Measurements from ENCODE around the gene PHLDB2. TPM values are rescaled to one million over a fixed set of nuclear protein-coding genes. Genes with fewer than 3 reads are reported as not detected.

Gene PHLDB2
- total RNA-seq, 4 donors from 2014 or later: 63.6 to 154 (median 107) TPM

GRCh38 chr3:111862415-111862814 lies 3.4 kb downstream of the PHLDB2 start:
- Histone ChIP-seq H3K27ac (replicated peaks in 1 of 4) (peak overlapping the region; percentile 98 to 99 (median 98)), H3K4me1 (peaks cover 53 to 75% (median 67%) of the 10 kb centered on the region in 4 donors), H3K27me3 (no peaks in the 10 kb centered on the region), H3K36me3 (no peaks in the 10 kb centered on the region), H3K4me3 (peak overlapping the region; percentile 8 to 96 (median 50)), H3K9me3 (no peaks in the 10 kb centered on the region)
- no peak for TF ChIP-seq POLR2A (IDR thresholded peaks at IDR 0.05; ENCODE audit: low read depth)
- no peak for TF ChIP-seq POLR2AphosphoS5 (IDR thresholded peaks at IDR 0.05)
- TF ChIP-seq CTCF (IDR thresholded peaks at IDR 0.05): no peak
- TF ChIP-seq EP300 (IDR thresholded peaks at IDR 0.05): no peak
- no peak for DNase-seq (ENCODE audit: extremely low spot score)
- 79% methylated on average over 5 of the region's 5 CpGs for WGBS
- intact Hi-C loops (cut with DNase I): loop anchor here (5.0 kb wide), 2 partner anchors 40 to 125 kb away; no protein-coding TSS in a partner anchor

GRCh38 chr3:111862974-111863373 lies 3.9 kb downstream of the PHLDB2 start:
- Histone ChIP-seq H3K9me3 (no peaks in the 10 kb centered on the region), H3K27me3 (no peaks in the 10 kb centered on the region), H3K4me3 (peak overlapping the region in 1 of 4 donors; percentile 13), H3K27ac (replicated peaks in 1 of 4) (peak overlapping the region; percentile 98 to 99 (median 98)), H3K36me3 (no peaks in the 10 kb centered on the region), H3K4me1 (peaks cover 54 to 80% (median 73%) of the 10 kb centered on the region in 4 donors)
- intact Hi-C loops (cut with DNase I): loop anchor here (5.0 kb wide), 2 partner anchors 39 to 126 kb away; no protein-coding TSS in a partner anchor
- WGBS: 51% methylated on average over 3 of the region's 3 CpGs
- TF ChIP-seq POLR2AphosphoS5 (IDR thresholded peaks at IDR 0.05) (no peak), CTCF (IDR thresholded peaks at IDR 0.05) (no peak), POLR2A (IDR thresholded peaks at IDR 0.05; ENCODE audit: low read depth) (no peak), EP300 (IDR thresholded peaks at IDR 0.05) (no peak)
- DNase-seq (ENCODE audit: extremely low spot score): no peak

GRCh38 chr3:111863942-111864694 lies 5.1 kb downstream of the PHLDB2 start:
- H3K27ac ChIP-seq (replicated peaks in 1 of 4): peak overlapping the region; percentile 98 to 99 (median 98)
- H3K4me1 ChIP-seq: peaks cover 65 to 82% (median 77%) of the 10 kb centered on the region in 4 donors
- 44% methylated on average over 2 of the region's 2 CpGs for WGBS
- H3K27me3 ChIP-seq: no peaks in the 10 kb centered on the region
- TF ChIP-seq CTCF (IDR thresholded peaks at IDR 0.05) (no peak), POLR2A (IDR thresholded peaks at IDR 0.05; ENCODE audit: low read depth) (no peak), EP300 (IDR thresholded peaks at IDR 0.05) (no peak), POLR2AphosphoS5 (IDR thresholded peaks at IDR 0.05) (no peak)
- intact Hi-C loops (cut with DNase I): loop anchor here (5.0 kb wide), 2 partner anchors 38 to 127 kb away; no protein-coding TSS in a partner anchor
- DNase-seq (ENCODE audit: extremely low spot score): no peak
- no peaks in the 10 kb centered on the region for H3K36me3 ChIP-seq
- H3K9me3 ChIP-seq: no peaks in the 10 kb centered on the region
- peak overlapping the region in 2 of 4 donors; percentile 14 to 24 for H3K4me3 ChIP-seq

GRCh38 chr3:111864821-111865656 lies 6.0 kb downstream of the PHLDB2 start:
- 31% methylated on average over 6 of the region's 6 CpGs for WGBS
- no peaks in the 10 kb centered on the region for H3K27me3 ChIP-seq
- H3K36me3 ChIP-seq: no peaks in the 10 kb centered on the region
- peaks cover 71 to 90% (median 86%) of the 10 kb centered on the region in 4 donors for H3K4me1 ChIP-seq
- H3K27ac ChIP-seq (replicated peaks in 1 of 4): peak overlapping the region; percentile 98 to 99 (median 98)
- intact Hi-C loops (cut with DNase I): loop anchor here (5.0 kb wide), 2 partner anchors 37 to 128 kb away; no protein-coding TSS in a partner anchor
- H3K4me3 ChIP-seq: peak overlapping the region; percentile 0 to 29 (median 14)
- no peak for DNase-seq (ENCODE audit: extremely low spot score)
- peak in 1 of 2 donors; percentile 43 for TF ChIP-seq POLR2AphosphoS5 (IDR thresholded peaks at IDR 0.05)
- TF ChIP-seq POLR2A (IDR thresholded peaks at IDR 0.05; ENCODE audit: low read depth): no peak
- no peak for TF ChIP-seq EP300 (IDR thresholded peaks at IDR 0.05)
- peak in 2 of 3 experiments; percentile 20 to 24 for TF ChIP-seq CTCF (IDR thresholded peaks at IDR 0.05)
- no peaks in the 10 kb centered on the region for H3K9me3 ChIP-seq

All from esophagus muscularis mucosa (tissue), 4 donors.